Endothelial cell of umbilical vein (primary cell): ENCODE measurements around the gene APLN. TPM values are rescaled to one million over a fixed set of nuclear protein-coding genes. Genes with fewer than 3 reads are reported as not detected.

Experiments used
- BruUV-seq: library from RNA; stranded (reverse); fragments of 400-500 nt; replicated peaks from 2 replicates; lab custom pipeline; 2021; lab: Mats Ljungman, UMichigan
- CTCF ChIA-PET: fragments of 300-600, 350-600 bp; sonication (Branson Sonifier 250); formaldehyde crosslinking; loops from one replicate; lab custom pipeline; 2021; ENCODE audit warnings: antibody characterized with exemption, inconsistent platforms; lab: Charles Lee
- POLR2A ChIA-PET: fragments of 300-600, 350-600 bp; sonication (Branson Sonifier 250); formaldehyde crosslinking; loops from one replicate; lab custom pipeline; 2021; ENCODE audit warnings: antibody characterized with exemption, inconsistent platforms; lab: Charles Lee
- DNase-seq: peaks from one replicate; pipeline ENCODE4 v3.0.0-alpha.2; 2011; ENCODE audit warnings: low read depth, low spot score
- FAIRE-seq: peaks from 2 replicates; lab custom pipeline; 2011; peaks lifted over from hg19 to GRCh38; lab: Jason Lieb, UNC
- H2AFZ ChIP-seq: 2 replicates; pipeline ENCODE4 v1.6.0; 2012; ENCODE audit warnings: low read depth, low read length, control low read depth, inconsistent platforms
- H3K27ac ChIP-seq: 2 replicates; pipeline ENCODE4 v1.5.1; 2011; ENCODE audit warnings: low read depth, mild to moderate bottlenecking, control low read depth, low read length, moderate library complexity; ENCODE audit not compliant: insufficient read depth
- H3K27me3 ChIP-seq, 2 experiments: 2 replicates each; pipeline versions ENCODE4 v1.6.0 to v1.6.1; 2011; ENCODE audit warnings: low read length in 2 of 2, mixed read lengths in 1 of 2; ENCODE audit not compliant: control insufficient read depth in 2 of 2, insufficient read depth in 2 of 2
- H3K36me3 ChIP-seq, 2 experiments: 2 replicates in 1 of 2; 3 replicates in 1 of 2; pipeline ENCODE4 v1.5.1; 2011; ENCODE audit warnings: low read length in 2 of 2, mild to moderate bottlenecking in 1 of 2, moderate library complexity in 1 of 2; ENCODE audit not compliant: control insufficient read depth in 2 of 2, insufficient read depth in 2 of 2; ENCODE audit errors: extremely low read depth in 1 of 2
- H3K4me1 ChIP-seq: 3 replicates; pipeline ENCODE4 v1.5.1; 2011; ENCODE audit warnings: mild to moderate bottlenecking, low read length; ENCODE audit not compliant: control insufficient read depth, insufficient read depth; ENCODE audit errors: extremely low read depth
- H3K4me2 ChIP-seq: 2 replicates; pipeline ENCODE4 v1.6.1; 2011; ENCODE audit warnings: low read length, control low read depth, mixed read lengths; ENCODE audit not compliant: insufficient read depth
- H3K4me3 ChIP-seq, 3 experiments: fragments of 200-600 bp in 1 of 3; sonication (generic), shearing (Covaris generic) in 1 of 3; replicated peaks in 1 of 3; 2 replicates each; pipeline ENCODE4 v1.5.1; 2011 to 2016; ENCODE audit warnings: control low read depth in 3 of 3, low read length in 3 of 3, mild to moderate bottlenecking in 2 of 3, inconsistent platforms in 1 of 3, low read depth in 1 of 3, moderate library complexity in 1 of 3; ENCODE audit not compliant: insufficient read depth in 1 of 3
- H3K79me2 ChIP-seq: 2 replicates; pipeline ENCODE4 v1.6.0; 2012; ENCODE audit warnings: low read length, inconsistent platforms; ENCODE audit not compliant: control insufficient read depth, insufficient read depth
- H3K9ac ChIP-seq: replicated peaks from 2 replicates; pipeline ENCODE3; 2011; ENCODE audit warnings: low read length, control low read depth; ENCODE audit not compliant: insufficient read depth; ENCODE audit errors: extremely low read depth
- H3K9me1 ChIP-seq: replicated peaks from 3 replicates; pipeline ENCODE4 v1.6.0; 2011; ENCODE audit warnings: mild to moderate bottlenecking, low read length; ENCODE audit not compliant: control insufficient read depth, insufficient read depth; ENCODE audit errors: extremely low read depth
- H3K9me3 ChIP-seq: replicated peaks from 2 replicates; pipeline ENCODE4 v1.5.1; 2012; ENCODE audit warnings: low read length, inconsistent platforms; ENCODE audit not compliant: control insufficient read depth, insufficient read depth
- H4K20me1 ChIP-seq: replicated peaks from 2 replicates; pipeline ENCODE3; 2011; ENCODE audit warnings: mild to moderate bottlenecking, low read length; ENCODE audit not compliant: control insufficient read depth, insufficient read depth; ENCODE audit errors: extremely low read depth
- EZH2 ChIP-seq: IDR thresholded peaks from 2 replicates; pipeline ENCODE4 v1.6.1; 2012; ENCODE audit warnings: borderline replicate concordance, low read depth, mild to moderate bottlenecking, moderate library complexity, low read length, inconsistent platforms; ENCODE audit not compliant: severe bottlenecking
- FOS ChIP-seq: IDR thresholded peaks from 2 replicates; pipeline ENCODE4 v1.6.1; 2011; ENCODE audit warnings: mild to moderate bottlenecking, low read length, moderate library complexity, borderline replicate concordance; ENCODE audit not compliant: insufficient read depth
- GATA2 ChIP-seq: IDR thresholded peaks from 2 replicates; pipeline ENCODE4 v1.7.0; 2011; ENCODE audit warnings: low read depth, mild to moderate bottlenecking, moderate library complexity, mixed read lengths, low read length; ENCODE audit not compliant: insufficient read length, insufficient read depth
- JUN ChIP-seq: IDR thresholded peaks from 2 replicates; pipeline ENCODE4 v1.6.1; 2011; ENCODE audit warnings: borderline replicate concordance, low read depth; ENCODE audit not compliant: insufficient read length, insufficient read depth
- MYC ChIP-seq: IDR thresholded peaks from one replicate; pipeline ENCODE4 v1.6.1; 2011; ENCODE audit warnings: mild to moderate bottlenecking, low read depth, low read length
- POLR2A ChIP-seq: IDR thresholded peaks from 2 replicates; pipeline ENCODE4 v1.6.1; 2012; ENCODE audit warnings: low read depth, mild to moderate bottlenecking, control low read depth, low read length
- POLR2AphosphoS5 ChIP-seq: IDR thresholded peaks from 2 replicates; pipeline ENCODE4 v1.6.1; 2012; ENCODE audit warnings: low read depth, mild to moderate bottlenecking, control low read depth, low read length, moderate library complexity; ENCODE audit not compliant: insufficient read depth
- dilution Hi-C: fragments of 300-500 bp; cut with MboI; formaldehyde crosslinking; loops from one replicate; pipeline ENCODE4 v1.15.0; 2019; ENCODE audit warnings: low sequenced_read_pairs; ENCODE audit not compliant: extremely low pct_ligation_motif_present
- intact Hi-C: fragments of 100-400 bp; cut with micrococcal nuclease; formaldehyde crosslinking; loops from one replicate; pipeline ENCODE4 v1.10.0; 2022
- polyA plus RNA-seq, 4 experiments: library from polyadenylated mRNA; depleted of rRNA in 3 of 4; stranded (reverse) in 3 of 4; unstranded in 1 of 4; fragments of >200 nt; gene quantifications; 2 replicates each; pipeline versions ENCODE4 v1.2.1 to v1.2.3, GENCODE V29; 2011 to 2012; ENCODE audit warnings: missing spikeins in 1 of 4
- total RNA-seq: library from RNA; stranded (reverse); gene quantifications from 2 replicates; pipeline ENCODE4 v1.2.3, GENCODE V29; 2021
- TF ChIP-seq, protein P1 (sequence below), 2 donors: IDR thresholded peaks; 1 replicate in 1 of 2; 2 replicates in 1 of 2; pipeline ENCODE4 v1.5.1; 2011; ENCODE audit warnings: low read length in 2 of 2, mild to moderate bottlenecking in 2 of 2, moderate library complexity in 2 of 2, control low read depth in 1 of 2, inconsistent platforms in 1 of 2, low read depth in 1 of 2; ENCODE audit not compliant: insufficient read depth in 1 of 2; ENCODE audit errors: extremely low read depth in 1 of 2
- TF ChIP-seq, protein P2 (sequence below): IDR thresholded peaks from 2 replicates; pipeline ENCODE4 v1.6.1; 2011; ENCODE audit not compliant: insufficient read depth, insufficient read length

Gene APLN
- total and polyA plus RNA-seq, 2 donors (not counting 3 experiments of a cell fraction or from before 2014, with no cell fraction given) = 230 to 466 TPM

GRCh38 chrX:129682979-129683378 is 28.2 kb upstream of the APLN start:
- no TSS peak for BruUV-seq

More at GRCh38 chrX:129682979-129683378, 28.2 kb upstream of the APLN start:
- no peaks in the 10 kb centered on the region for H3K36me3 ChIP-seq
- no peak overlapping the region for H3K9ac ChIP-seq
- no peak for DNase-seq
- no peak overlapping the region for H3K27ac ChIP-seq
- H3K9me3 ChIP-seq = no peaks in the 10 kb centered on the region
- dilution Hi-C loops (no loop called here), intact Hi-C loops (no loop called here)
- POLR2A ChIA-PET = no interaction called here
- FAIRE-seq = no peak
- TF ChIP-seq, protein P1, sequence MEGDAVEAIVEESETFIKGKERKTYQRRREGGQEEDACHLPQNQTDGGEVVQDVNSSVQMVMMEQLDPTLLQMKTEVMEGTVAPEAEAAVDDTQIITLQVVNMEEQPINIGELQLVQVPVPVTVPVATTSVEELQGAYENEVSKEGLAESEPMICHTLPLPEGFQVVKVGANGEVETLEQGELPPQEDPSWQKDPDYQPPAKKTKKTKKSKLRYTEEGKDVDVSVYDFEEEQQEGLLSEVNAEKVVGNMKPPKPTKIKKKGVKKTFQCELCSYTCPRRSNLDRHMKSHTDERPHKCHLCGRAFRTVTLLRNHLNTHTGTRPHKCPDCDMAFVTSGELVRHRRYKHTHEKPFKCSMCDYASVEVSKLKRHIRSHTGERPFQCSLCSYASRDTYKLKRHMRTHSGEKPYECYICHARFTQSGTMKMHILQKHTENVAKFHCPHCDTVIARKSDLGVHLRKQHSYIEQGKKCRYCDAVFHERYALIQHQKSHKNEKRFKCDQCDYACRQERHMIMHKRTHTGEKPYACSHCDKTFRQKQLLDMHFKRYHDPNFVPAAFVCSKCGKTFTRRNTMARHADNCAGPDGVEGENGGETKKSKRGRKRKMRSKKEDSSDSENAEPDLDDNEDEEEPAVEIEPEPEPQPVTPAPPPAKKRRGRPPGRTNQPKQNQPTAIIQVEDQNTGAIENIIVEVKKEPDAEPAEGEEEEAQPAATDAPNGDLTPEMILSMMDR (IDR thresholded peaks at IDR 0.05; ENCODE audit: extremely low read depth in 1 of 2, insufficient read depth in 1 of 2, low read depth in 1 of 2, low read length in 2 of 2) = no peak
- TF ChIP-seq POLR2A (no peak), JUN (no peak), GATA2 (no peak), POLR2AphosphoS5 (no peak), FOS (no peak), EZH2 (no peak), MYC (no peak)
- TF ChIP-seq, protein P2, sequence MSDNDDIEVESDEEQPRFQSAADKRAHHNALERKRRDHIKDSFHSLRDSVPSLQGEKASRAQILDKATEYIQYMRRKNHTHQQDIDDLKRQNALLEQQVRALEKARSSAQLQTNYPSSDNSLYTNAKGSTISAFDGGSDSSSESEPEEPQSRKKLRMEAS = no peak
- H3K27me3 ChIP-seq = no peaks in the 10 kb centered on the region
- no peaks in the 10 kb centered on the region for H4K20me1 ChIP-seq
- H3K4me1 ChIP-seq = peaks cover 11% of the 10 kb centered on the region
- H3K4me2 ChIP-seq = no peak overlapping the region
- H3K9me1 ChIP-seq = no peaks in the 10 kb centered on the region
- no peak overlapping the region for H3K4me3 ChIP-seq
- CTCF ChIA-PET = interaction anchor here (1.3 kb wide), 1 partner anchor 44 kb away, joined by 3 read pairs; no protein-coding TSS in a partner anchor
- no peak overlapping the region for H2AFZ ChIP-seq
- H3K79me2 ChIP-seq = no peaks in the 10 kb centered on the region
